Measurements from ENCODE around the gene HOATZ. TPM values are rescaled to one million over a fixed set of nuclear protein-coding genes. Genes with fewer than 3 reads are reported as not detected.

The HOATZ gene
- total RNA-seq, 6 experiments from 2014 or later, result not detected

DNA sequence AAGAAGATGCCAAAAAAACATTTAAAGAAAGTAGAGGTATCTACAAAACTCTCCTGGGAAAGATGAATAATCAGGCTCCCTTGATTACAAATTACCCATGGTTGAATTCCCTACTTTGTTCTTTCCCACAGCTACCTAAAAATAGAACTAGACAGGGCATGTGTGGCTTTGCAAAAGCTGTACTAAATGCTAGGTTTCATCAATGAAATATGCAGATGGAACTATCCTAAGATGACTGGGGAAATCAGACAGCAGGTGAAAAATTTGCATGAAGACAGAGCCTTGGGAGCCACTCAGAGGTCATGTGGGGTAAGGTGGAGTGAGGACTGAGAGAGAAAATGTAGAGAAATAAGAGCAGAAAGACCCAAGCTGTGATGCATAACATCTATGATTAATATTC lies 40.7 kb downstream of the HOATZ start:
- TF ChIP-seq, protein P1, sequence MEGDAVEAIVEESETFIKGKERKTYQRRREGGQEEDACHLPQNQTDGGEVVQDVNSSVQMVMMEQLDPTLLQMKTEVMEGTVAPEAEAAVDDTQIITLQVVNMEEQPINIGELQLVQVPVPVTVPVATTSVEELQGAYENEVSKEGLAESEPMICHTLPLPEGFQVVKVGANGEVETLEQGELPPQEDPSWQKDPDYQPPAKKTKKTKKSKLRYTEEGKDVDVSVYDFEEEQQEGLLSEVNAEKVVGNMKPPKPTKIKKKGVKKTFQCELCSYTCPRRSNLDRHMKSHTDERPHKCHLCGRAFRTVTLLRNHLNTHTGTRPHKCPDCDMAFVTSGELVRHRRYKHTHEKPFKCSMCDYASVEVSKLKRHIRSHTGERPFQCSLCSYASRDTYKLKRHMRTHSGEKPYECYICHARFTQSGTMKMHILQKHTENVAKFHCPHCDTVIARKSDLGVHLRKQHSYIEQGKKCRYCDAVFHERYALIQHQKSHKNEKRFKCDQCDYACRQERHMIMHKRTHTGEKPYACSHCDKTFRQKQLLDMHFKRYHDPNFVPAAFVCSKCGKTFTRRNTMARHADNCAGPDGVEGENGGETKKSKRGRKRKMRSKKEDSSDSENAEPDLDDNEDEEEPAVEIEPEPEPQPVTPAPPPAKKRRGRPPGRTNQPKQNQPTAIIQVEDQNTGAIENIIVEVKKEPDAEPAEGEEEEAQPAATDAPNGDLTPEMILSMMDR (IDR thresholded peaks at IDR 0.05), result no peak
- Mint-ChIP-seq H3K36me3 (ENCODE audit: low read depth) (peaks cover 66% of the 10 kb centered on the region), H3K27me3 (ENCODE audit: insufficient read depth) (peaks cover 4% of the 10 kb centered on the region), H3K9me3 (peaks cover 19% of the 10 kb centered on the region), H3K4me3 (peak overlapping the region; percentile 70), H3K27ac (peak overlapping the region; percentile 98), H3K4me1 (ENCODE audit: low read depth) (peaks cover 66% of the 10 kb centered on the region)
- peak; percentile 54 for DNase-seq

DNA sequence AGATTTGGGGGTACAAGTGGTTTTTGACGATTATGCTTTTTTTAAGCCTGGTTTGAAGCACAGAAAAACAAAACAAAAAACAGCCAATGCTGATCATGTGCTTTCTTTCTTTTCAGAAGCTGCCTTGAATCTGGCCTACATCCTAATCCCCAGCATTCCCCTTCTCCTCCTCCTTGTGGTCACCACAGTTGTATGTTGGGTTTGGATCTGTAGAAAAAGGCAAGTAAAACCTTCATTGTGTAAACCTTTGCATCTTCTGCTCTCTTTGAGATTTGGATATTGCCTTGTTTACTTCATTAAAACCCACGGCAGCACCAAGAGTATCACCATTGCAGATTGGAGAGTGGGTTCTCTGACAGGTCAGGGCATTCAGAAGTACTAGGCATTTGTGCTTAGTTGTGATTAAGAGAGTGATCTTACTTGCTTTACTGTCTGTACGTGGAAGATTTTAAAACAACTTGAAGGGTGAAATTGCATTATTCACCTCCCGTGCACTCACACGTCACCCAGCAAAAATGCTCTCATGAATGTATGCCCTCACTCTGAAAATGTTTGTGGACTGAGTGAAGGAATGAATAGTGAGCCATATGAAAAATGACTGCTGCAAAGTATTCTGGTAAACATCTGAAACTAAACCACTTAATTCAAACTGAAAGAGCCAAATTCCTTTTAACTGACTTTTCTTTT lies 43.0 kb downstream of the HOATZ start:
- H3K36me3 Mint-ChIP-seq (ENCODE audit: low read depth), result peaks cover 61% of the 10 kb centered on the region
- H3K27me3 Mint-ChIP-seq (ENCODE audit: insufficient read depth), result peaks cover 4% of the 10 kb centered on the region
- peak overlapping the region; percentile 73 for H3K4me3 Mint-ChIP-seq
- TF ChIP-seq, protein P1 (IDR thresholded peaks at IDR 0.05), result no peak; the same call in 1 of the 2 replicates
- peak; percentile 99 for DNase-seq
- H3K27ac Mint-ChIP-seq, result peak overlapping the region; percentile 98
- H3K9me3 Mint-ChIP-seq, result peaks cover 19% of the 10 kb centered on the region
- peaks cover 87% of the 10 kb centered on the region for H3K4me1 Mint-ChIP-seq (ENCODE audit: low read depth)

DNA sequence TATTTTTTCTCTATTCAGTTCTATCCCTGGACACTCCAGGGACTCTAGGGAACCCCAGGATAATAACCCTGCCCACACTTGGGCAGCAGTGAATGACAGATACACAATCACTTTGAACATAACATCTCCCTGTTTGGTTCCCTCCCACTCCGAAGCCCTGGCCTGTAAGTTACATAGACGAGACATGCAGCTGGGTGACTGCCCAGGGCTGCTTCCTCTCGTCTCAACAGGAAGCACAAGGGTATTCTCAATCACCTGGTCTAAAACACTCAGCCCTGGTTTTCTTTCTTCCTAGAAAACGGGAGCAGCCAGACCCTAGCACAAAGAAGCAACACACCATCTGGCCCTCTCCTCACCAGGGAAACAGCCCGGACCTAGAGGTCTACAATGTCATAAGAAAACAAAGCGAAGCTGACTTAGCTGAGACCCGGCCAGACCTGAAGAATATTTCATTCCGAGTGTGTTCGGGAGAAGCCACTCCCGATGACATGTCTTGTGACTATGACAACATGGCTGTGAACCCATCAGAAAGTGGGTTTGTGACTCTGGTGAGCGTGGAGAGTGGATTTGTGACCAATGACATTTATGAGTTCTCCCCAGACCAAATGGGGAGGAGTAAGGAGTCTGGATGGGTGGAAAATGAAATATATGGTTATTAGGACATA lies 45.4 kb downstream of the HOATZ start:
- TF ChIP-seq, protein P1 (IDR thresholded peaks at IDR 0.05), result no peak
- Mint-ChIP-seq H3K4me3 (no peak overlapping the region; the same call in 1 of the 2 replicates), H3K9me3 (peaks cover 16% of the 10 kb centered on the region), H3K4me1 (ENCODE audit: low read depth) (peaks cover 89% of the 10 kb centered on the region), H3K27ac (peak overlapping the region; percentile 95), H3K27me3 (ENCODE audit: insufficient read depth) (peaks cover 4% of the 10 kb centered on the region), H3K36me3 (ENCODE audit: low read depth) (peaks cover 56% of the 10 kb centered on the region)
- DNase-seq, result no peak

DNA sequence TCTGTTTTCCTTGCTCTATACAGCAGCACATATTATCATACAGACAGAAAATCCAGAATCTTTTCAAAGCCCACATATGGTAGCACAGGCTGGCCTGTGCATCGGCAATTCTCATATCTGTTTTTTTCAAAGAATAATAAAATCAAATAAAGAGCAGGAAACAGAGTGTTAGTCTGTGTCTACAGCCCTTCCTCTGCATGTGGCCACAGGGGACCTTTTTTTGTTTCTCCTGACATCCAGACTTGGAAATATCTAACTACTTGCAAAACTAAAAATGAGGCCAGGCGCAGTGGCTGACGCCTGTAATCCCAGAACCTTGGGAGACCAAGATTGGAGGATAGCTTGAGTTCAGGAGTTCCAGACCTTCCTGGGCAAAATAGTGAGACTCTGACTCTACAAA lies 46.2 kb downstream of the HOATZ start:
- Mint-ChIP-seq H3K27ac (peak overlapping the region; percentile 95), H3K27me3 (ENCODE audit: insufficient read depth) (peaks cover 4% of the 10 kb centered on the region), H3K4me1 (ENCODE audit: low read depth) (peaks cover 87% of the 10 kb centered on the region), H3K36me3 (ENCODE audit: low read depth) (peaks cover 48% of the 10 kb centered on the region), H3K4me3 (peak overlapping the region; percentile 39; the same call in 1 of the 2 replicates), H3K9me3 (peaks cover 8% of the 10 kb centered on the region; the same call in 1 of the 2 replicates)
- no peak for DNase-seq
- TF ChIP-seq, protein P1 (IDR thresholded peaks at IDR 0.05), result no peak

DNA sequence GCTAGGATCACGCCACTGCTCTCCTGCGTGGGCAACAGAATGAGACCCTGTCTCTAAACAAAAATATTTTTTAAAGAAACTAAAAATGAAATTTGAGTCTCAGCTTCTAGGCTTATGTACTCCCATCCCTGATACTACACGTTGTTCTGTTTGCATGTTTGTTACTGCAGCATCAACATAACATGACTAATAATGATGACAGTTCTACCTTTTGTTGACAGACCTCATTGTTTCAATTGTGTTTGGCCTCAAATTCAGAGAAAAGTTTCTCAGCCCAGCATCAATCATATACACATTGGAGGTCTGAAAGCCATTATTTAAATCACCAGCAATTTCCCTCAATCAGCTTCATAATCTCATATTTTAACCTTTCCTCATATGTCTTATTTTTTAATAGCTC lies 46.7 kb downstream of the HOATZ start:
- no peak for DNase-seq
- Mint-ChIP-seq H3K36me3 (ENCODE audit: low read depth) (peaks cover 43% of the 10 kb centered on the region), H3K9me3 (peaks cover 3% of the 10 kb centered on the region; the same call in 1 of the 2 replicates), H3K27ac (peak overlapping the region; percentile 95), H3K4me3 (peak overlapping the region; percentile 61), H3K4me1 (ENCODE audit: low read depth) (peaks cover 87% of the 10 kb centered on the region), H3K27me3 (ENCODE audit: insufficient read depth) (peaks cover 7% of the 10 kb centered on the region)
- TF ChIP-seq, protein P1 (IDR thresholded peaks at IDR 0.05), result no peak

Measured in HFFc6 (cell line).